GM18873 (cell line): ENCODE data around the gene INTU.
A peak's percentile ranks its signal among the peaks of the same experiment; 100 is the strongest.
"Not testable (repeated sequence)": the region's sequence is repeated elsewhere in the genome, so short reads cannot be mapped to it uniquely, and the experiment has no call there.

ENCODE experiments used
- ATAC-seq: cut with Tn5 transposase; IDR thresholded peaks from one replicate; pipeline ENCODE4 v1.9.1; 2021; ENCODE audit warnings: mild to moderate bottlenecking, moderate library complexity, moderate number of reproducible peaks; ENCODE audit not compliant: unreplicated experiment, low FRiP score

INTU gene

DNA sequence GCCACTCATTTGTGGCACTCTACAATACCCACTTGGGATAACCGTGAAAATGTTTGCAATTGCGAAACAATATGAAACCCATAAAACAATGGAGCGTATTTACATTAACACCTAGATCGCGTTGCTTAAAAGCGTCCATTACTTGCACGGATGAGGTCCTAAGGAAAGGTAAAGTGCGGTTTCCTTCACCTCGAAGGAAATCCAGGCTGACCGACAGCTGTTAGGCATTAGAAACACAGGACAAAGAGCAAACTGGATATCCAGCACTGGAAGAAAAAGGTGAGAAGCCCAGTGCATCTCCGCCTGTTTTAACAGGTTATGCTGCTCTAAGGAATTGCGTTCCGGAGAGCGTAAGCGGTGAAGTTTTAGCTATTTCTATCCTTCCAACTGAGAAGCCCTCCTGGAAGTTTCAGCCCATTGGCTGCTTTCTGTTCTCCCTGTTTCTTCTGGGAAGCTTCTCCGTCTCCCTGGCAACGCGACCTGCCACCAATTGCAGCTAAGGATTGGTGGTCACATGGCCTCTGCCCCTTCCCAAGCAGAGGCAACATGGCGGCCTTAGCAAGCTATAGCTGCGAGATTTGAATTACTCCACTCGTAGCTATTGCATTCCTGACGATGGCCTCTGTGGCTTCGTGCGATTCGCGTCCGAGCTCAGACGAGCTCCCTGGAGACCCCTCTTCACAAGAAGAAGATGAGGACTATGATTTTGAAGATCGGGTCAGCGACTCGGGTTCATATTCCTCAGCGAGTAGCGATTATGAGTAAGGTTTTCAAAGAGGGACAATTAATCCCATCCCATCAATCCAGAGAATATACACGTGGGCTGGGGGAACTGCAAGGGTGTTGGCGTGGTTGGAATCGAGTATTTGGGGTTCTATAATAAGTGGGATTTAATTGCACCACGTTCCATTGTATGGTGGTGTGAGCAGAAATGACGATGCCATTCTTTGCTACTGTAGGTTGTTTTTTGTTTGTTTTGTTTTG lies at the start of gene INTU:
Gene INTU (plus strand): TSS at position 538 of the 984 bp plus-strand sequence. CDS start 78 bp downstream, at position 616.
- no peak for ATAC-seq

- not testable (repeated sequence) for ATAC-seq
These were observed 46.3 kb upstream of the INTU start for GRCh38 chr4:127586496-127586895.

DNA sequence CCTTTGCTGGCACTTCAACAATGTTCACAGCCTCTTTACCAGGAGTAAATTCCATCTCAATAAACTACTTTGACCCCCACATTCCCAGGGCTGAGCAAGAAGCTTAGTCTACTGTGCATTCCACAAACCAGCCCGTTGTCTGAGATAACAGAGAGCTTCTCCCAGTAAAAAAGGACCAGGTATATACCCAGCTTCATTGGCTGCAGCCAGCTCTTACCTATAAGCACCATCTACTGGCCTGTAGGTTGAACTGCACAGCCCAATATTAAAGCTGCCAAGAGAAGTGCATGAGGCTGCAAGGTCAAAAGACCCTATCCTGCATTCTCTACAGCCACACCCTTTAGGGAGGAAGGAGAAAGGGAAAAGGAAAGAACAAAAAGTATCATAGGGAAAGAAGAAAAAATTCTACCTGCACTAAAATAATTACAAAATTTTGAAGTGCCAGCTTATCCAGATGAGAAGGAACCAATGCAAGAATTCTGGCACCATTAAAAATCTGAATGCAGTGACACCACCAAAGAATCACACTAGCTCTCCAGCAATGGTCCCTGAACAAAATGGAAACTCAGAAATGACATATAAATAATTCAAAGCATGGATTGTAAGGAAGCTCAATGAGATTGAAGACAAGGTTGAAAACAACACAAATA lies 45.7 kb upstream of the INTU start:
- ATAC-seq = peak; percentile 90

DNA sequence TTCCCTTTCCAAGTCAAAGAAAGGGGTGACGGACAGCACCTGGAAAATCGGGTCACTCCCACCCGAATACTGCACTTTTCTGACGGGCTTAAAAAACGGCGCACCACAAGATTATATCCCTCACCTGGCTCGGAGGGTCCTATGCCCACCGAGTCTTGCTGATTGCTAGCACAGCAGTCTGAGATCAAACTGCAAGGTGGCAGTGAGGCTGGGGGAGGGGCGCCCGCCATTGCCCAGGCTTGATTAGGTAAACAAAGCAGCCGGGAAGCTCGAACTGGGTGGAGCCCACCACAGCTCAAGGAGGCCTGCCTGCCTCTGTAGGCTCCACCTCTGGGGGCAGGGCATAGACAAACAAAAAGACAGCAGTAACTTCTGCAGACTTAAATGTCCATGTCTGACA lies 43.6 kb upstream of the INTU start:
- ATAC-seq = not testable (repeated sequence)

GRCh38 chr4:127598656-127599055 lies 34.1 kb upstream of the INTU start:
- ATAC-seq = no peak

DNA sequence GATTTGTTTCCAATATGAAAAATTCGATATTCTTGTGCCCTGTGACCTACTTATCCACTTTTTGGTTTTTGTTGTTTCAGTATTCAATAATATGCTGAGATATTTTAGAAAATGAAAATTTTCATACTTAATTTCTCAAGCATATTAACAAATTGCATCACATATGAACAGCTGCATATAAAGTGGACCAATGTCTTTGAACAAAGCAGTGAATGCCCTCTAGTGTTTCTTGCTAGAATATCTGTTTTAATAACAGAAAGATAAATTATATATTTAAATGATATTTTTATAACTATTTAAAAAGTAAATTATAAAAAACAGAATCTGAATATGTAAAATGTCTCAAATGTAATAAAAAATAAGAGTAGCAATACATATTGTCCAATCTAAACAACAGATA lies 31.7 kb upstream of the INTU start:
- no peak for ATAC-seq

DNA sequence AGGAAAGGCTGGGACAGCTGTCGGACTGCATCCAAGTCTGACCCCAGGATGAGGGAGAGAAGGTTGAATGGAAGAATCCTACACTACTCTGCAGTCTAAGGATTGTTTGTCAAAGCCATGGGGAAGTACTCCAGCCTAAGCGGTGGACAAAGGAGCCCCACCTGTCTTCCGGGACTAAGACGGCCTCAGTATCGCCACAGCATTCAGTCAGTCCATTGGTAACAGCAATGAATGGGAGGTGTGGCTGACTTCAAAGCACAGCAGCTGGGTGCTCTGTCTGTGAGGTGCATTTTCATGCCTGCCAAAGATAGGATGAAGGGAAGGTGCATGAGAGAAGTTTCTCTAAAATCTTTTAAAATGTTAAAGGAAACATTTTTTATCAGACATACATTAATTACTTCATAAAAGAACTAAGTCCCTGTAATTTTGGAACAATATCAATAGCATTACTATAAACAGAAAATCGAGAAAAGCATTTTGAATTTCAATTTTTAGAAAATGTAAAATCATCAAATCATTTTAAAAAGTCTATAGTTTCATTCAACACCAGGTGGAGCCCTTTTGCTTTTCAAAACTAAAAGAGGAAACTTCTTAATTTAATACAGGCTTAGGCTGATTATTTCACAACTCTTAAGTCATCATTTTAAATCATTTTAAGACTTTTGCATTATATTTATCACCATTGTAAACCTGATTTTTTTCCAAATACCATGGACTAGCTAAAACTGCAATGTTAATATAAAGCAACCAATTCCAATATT lies 27.6 kb upstream of the INTU start:
- no peak for ATAC-seq

GRCh38 chr4:127606823-127607222 lies 25.9 kb upstream of the INTU start:
- ATAC-seq = no peak

DNA sequence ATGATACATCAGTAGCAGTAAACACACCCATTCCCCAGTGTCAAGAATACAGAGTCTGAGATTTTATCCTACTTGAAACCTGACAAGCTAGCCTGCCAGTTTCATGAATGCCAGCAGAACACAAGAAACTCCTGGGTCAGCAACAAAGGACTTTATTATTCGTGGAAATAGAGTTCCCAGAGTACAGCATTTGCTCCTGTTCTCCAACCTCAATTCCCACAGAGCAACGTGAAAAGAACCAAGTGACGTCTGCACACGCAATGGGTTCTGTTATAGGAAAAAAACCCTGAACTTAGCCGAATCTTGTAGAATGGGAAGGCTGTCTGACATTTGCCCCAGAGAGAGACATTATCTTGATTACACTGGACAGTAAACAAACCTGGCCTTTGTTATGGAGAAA lies 23.3 kb upstream of the INTU start:
- ATAC-seq = no peak

DNA sequence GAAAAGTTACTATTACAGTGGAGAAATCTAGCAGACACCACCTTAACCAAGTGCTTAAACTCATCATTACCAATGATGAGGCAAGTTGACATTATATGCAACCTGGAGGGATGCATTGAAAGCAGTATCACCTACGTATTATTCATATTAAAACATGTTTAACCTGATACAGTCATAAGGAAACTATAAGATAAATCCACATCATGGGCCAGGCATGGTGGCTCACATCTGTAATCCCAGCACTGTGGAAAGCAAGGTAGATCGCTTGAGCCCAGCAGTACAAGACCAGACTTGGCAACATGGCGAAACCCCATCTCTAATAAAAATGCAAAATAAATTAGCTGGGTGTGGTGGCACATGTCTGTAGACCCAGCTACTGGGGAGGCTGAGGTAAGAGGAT lies 22.3 kb upstream of the INTU start:
- no peak for ATAC-seq

- ATAC-seq = no peak
These were observed 15.9 kb upstream of the INTU start for GRCh38 chr4:127616898-127617297.

- ATAC-seq = no peak
These were observed 14.3 kb upstream of the INTU start for GRCh38 chr4:127618427-127618826.

GRCh38 chr4:127622621-127622920 lies 10.2 kb upstream of the INTU start:
- no peak for ATAC-seq

GRCh38 chr4:127622921-127623796 lies 9.6 kb upstream of the INTU start:
- ATAC-seq = no peak

DNA sequence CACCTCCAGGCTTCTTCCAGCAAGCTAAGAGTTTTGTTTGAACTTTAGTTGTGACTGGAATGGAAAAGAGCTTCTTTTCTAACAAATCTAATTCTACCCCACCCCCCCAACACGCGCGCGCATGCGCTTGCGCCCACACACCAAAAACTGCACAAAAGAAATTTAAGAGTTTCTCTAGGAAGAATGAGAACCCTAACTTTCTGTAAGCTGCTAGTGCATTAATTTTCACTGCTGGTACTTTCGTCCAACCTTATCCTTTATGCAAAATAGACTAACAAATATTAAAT lies 9.0 kb upstream of the INTU start:
- ATAC-seq = no peak

GRCh38 chr4:127624173-127624572 lies 8.6 kb upstream of the INTU start:
- ATAC-seq = no peak

DNA sequence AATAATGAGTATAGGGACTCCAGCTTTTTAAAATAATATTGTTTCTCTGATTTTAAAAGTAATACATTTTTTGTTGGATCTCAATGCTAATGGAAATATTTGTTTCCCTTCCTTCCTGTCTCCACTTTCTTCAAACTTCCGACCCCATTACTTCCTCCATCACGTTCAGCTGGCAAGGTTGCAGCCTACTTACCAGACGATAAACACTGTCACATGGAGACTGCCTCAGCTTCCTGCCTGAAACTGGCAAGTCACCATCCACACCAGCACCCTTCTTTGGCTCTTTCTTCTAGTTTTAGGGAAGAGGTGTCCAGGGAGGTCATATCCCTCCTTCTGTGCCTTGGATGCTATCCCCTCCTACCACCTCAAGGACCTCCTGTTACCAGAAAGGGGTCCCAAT lies 3.4 kb upstream of the INTU start:
- ATAC-seq = no peak

- no peak for ATAC-seq
These were observed 2.6 kb upstream of the INTU start for GRCh38 chr4:127630152-127630551.

GRCh38 chr4:127631420-127631819 lies 1.3 kb upstream of the INTU start:
- ATAC-seq = no peak

DNA sequence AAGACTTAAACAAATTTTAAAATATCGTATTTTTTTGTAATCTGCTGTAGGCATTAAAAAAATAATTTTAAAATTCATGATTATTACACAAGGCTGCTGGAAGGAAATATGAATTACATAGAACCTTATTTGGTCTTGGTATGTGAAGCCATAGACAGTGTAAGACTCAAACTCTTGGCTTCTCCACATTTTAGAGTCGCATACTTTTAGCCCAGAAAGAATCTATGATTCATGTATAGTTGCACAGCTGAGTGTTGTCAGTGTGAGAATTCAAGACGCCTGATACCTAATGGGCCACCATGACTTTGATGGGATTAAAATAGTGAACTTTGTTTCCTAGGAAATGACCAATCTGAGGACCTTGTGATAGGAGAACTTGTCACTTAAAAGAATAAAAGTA lies 1.4 kb downstream of the INTU start:
- no peak for ATAC-seq
